Putamen (tissue), 1 donor: ENCODE data around the gene C3orf70.
"Not testable (repeated sequence)": the region's sequence is repeated elsewhere in the genome, so short reads cannot be mapped to it uniquely, and the experiment has no call there.

ENCODE experiments used
- DNase-seq: peaks from one replicate; pipeline ENCODE4 v3.0.0-alpha.2; 2016; ENCODE audit warnings: low spot score

C3orf70 gene

GRCh38 chr3:185151101-185151963 lies 1.5 kb downstream of the C3orf70 start:
- DNase-seq, result no peak

GRCh38 chr3:185150561-185150960 lies 2.3 kb downstream of the C3orf70 start:
- DNase-seq, result no peak

- no peak for DNase-seq
These were observed 3.3 kb downstream of the C3orf70 start for GRCh38 chr3:185149591-185149990.

DNA sequence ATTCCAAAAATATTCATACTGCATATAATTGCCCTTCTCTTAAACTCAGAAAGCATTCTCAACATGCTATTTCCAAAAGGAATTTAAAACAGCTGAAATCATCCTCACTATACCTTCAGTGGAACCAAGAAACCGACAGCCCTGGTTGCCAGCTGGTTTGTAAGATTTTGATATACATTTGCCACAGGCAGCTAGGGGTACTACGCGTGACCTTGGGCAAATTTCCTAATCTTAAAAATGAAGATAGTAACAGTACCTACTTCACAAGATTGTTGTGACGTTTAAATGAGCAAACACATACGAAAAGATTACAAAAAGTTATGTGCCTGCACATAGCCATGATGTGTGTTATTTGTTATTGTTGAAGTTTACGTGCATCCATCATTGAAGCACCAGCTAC lies 7.3 kb downstream of the C3orf70 start:
- no peak for DNase-seq

GRCh38 chr3:185144784-185145183 lies 8.1 kb downstream of the C3orf70 start:
- DNase-seq, result no peak

DNA sequence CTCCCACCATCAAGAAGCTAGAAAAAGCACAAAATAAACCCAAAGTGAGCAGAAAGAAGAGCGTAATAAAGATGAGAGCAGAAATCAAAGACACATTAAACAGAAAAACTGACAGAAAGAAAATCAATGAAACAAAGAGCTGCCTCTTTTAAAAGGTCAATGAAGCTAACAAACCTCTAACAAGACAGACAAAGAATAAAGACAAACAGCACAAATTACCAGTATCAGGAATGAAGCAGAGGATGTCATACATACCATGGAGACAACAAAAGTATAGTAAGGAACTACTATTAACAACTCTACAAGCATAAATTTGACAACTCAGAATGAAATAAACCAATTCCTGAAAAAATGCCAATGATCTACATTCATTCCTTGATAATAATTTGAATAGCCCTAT lies 15.0 kb downstream of the C3orf70 start:
- no peak for DNase-seq

DNA sequence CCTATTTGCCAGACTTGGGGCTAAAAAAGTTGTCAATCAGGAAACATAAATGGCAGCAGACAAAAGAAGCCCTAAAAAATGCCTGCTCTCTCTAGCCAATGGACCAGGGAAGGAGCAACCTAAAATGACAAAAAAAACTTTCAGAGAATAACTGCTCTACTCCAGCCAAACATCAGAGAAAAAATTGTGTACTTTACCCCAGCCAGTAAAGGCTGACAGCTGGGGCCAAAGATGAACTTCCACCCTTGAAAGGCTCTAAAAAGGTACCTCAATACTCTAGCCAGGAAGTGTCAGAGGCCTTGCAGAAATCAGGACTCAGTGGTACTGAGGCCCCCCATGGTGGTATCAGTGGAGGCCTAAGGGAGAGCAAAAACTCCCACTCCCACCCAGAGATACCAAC lies 18.4 kb downstream of the C3orf70 start:
- DNase-seq, result no peak

- DNase-seq, result no peak
These were observed 21.1 kb downstream of the C3orf70 start for GRCh38 chr3:185131602-185132256.

DNA sequence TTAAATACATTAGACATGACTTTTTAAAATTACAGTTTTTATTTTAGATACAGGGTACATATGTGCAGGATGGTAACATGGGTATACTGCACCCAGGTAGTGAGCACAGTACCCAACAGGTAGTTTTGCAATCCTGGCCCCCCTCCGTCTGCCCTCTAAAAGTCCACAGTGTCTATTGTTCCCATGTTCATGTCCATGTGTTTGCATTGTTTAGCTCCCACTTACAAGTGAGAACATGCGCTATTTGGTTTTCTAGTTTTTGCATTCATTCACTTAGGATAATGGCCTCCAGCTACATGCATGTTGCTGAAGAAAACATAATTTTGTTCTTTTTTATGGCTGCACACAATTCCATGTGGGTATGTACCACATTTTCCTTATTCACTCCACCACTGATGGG lies 23.8 kb downstream of the C3orf70 start:
- DNase-seq, result no peak

DNA sequence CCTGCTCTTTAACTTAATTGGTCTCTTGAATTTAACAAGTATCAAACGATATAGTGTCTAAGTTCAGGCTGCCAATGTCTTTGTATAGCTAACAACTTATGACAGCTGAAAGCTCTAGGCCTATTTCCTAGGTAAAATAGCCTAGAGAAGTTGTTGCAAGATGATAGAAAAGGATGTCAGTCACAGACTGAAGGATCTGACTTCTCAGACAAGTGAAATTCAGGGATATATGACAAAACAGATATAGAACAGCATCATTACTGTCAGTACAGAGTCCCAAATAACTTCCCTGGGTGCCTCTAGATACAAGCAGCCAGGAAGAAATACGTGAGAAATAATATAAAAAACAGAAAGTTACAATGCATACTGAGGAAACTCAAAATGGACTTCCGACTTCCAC lies 26.7 kb downstream of the C3orf70 start:
- DNase-seq, result no peak

DNA sequence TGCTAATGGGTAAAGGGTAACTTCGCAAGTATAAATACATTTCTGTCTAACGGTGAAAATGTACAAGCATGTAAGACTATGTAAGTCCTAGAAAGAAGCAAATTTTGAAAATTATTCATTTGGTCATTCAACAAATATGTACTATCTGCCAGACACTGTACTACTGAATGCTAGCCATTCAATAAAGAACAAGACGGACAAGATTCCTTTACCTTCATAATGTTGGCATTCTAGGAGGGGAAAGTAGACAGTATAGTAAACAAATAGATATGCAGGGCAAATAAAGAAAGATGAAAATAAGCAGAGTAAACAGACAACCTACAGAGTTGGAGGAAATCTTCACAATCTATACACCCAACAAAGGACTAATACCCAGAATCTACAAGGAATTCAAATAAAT lies 32.7 kb downstream of the C3orf70 start:
- no peak for DNase-seq

DNA sequence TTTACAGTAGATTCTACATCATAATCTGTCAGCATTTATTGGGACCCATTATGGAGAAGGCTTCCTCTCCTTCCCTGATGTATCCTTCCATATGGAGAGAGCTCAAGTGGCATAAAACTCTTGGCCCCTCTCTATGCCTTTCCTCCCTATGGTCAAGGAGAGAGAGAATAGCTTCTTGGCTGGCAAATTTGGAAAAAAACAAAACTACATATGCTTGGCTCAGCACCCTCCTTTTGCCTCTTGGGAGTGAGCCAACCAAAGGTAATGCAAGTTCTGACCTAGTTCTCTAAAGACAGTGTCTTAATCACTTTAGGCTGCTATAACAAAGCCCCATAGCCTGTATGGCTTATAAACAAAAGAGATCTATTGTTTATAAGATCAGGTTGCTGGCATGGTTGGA lies 37.5 kb downstream of the C3orf70 start:
- DNase-seq, result no peak

- DNase-seq, result no peak
These were observed 38.1 kb downstream of the C3orf70 start for GRCh38 chr3:185114756-185115155.

DNA sequence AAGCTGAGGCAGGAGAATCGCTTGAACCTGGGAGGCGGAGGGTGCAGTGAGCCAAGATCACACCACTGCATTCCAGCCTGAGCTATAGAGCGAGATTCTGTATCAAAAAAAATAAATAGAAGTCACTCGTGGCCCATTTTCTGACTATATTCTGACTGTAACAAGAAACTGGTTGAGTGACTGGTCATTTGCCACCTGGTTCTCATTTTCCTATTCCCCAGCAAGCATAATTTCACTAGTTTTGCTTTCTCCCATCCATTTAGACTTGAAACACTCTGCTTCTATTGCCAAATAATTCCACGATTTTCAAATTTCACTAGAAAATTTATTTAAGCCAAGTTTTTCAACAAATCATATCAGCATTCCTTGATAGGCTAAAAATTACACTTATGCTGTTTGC lies 40.7 kb downstream of the C3orf70 start:
- DNase-seq, result no peak

DNA sequence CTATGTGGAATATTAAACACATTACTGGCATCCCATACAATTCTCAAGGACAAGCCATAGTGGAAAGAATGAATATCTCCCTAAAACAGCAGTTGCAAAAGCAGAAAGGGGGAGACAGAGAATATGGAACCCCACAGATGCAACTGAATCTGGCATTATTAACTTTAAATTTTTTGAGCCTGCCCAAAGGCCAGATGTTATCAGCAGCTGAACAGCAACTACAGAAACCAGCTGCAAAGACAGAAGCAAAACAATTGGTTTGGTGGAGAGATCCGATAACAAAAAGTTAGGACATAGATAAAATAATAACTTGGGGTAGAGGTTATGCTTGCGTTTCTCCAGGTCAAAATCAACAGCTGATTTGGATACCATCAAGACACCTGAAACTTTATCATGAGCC lies 43.8 kb downstream of the C3orf70 start:
- not testable (repeated sequence) for DNase-seq

DNA sequence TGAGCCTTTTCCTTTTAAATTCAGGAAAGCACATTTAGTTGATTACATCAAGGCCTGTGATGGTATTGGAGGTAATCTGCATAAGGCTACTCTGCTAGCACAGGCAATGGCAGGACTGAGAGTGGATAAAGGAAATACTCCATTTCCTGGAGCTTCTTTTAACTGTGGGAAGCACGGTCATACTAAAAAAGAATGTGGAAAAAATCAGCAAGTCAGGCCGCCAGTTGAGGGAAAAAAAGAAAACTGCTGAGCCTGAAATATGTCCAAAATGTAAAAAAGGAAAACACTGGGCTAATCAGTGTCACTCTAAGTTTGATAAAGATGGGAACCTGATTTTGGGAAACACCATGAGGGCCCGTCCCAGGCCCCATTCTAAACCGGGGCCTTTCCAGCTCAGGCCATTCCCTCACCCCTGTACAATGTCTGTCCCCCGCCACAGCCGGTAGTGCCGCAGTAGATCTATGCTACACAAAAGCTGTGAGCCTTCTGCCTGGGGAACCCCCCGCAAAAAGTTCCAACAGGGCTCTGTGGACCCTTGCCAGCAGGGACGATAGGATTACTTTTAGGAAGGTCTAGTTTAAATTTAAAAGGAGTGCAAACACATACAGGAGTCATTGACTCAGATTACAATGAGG lies 46.5 kb downstream of the C3orf70 start:
- DNase-seq, result not testable (repeated sequence)

DNA sequence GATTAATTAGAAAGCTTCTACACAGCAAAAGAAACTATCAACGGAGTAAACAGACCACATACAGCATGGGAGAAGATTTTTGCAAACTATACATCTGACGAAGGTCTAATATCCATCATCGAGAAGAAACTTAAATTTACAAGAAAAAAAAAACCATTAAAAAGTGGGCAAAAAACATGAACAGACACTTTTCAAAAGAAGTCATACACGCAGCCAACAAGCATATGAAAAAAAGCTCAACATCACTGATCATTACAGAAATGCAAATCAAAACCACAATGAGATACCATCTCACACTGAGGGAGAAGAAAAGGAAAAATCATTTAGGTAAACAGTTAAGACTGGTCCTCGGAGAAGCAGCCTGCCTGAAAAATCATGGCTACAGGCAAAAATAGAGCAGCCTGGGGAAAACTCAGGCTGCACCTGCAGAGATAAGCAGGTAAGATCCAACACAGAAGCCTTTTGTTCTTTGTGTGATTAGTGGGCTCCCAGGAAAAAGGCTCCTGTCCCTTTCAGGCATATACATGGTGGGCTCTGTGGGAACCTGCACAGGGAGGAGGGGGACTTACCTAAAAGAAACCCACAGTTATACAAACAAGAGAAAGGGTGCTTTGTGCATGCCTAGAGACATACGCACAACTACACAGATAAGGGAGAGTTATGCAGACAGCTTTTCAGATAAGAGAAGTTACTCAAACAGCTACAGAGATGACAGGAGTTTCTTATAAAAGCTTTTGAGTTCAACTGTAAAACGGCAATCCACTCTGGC lies 49.3 kb downstream of the C3orf70 start:
- no peak for DNase-seq

GRCh38 chr3:185094697-185095096 lies 58.2 kb downstream of the C3orf70 start:
- DNase-seq, result no peak

GRCh38 chr3:185093116-185093515 lies 59.7 kb downstream of the C3orf70 start:
- DNase-seq, result no peak

DNA sequence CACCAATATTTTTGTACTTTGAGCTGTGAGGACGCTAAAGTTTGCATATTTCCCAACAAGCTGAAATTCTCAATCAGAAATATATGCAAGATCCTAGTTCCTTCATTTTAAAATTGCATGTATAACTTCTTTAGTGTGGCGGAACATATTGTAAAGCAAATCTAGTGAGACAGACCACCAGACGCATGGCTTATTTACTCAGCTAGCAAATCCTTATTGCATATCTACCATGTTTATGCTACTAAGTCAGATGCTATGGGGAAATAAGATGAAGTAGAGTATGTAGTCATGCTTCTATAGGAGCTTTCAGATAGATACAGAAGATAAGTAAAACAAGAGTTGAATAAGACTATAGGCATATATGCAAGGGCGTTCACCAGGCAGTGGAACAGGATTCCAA lies 62.0 kb downstream of the C3orf70 start:
- DNase-seq, result no peak

DNA sequence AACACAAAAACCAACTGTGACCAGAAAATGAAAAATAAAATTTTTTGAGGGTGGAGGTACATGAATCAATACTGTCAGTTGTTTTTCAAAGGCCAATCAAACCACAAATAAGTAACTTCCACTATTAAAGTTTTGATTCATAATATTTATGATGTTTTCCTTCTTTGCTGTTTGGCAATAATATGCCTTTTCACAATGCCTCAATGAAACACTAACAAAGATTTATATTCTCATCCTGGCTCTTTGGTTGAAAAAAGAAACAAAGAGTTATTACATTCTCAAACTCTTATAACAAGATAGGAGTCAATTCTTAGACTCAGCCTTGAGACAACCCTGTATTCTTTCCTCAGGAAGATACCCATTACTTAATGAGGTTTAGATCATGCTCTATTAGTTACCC lies 63.1 kb downstream of the C3orf70 start:
- DNase-seq, result no peak

- DNase-seq, result no peak
These were observed 63.5 kb downstream of the C3orf70 start for GRCh38 chr3:185089343-185089742.
